OCI-LY1 (cell line): ENCODE results near the gene CDC42BPB.

Experiments used
- H2AFZ ChIP-seq: fragments of 200-600 bp; sonication (generic), shearing (Covaris generic); 2 replicates; pipeline ENCODE4 v1.6.0; 2014; ENCODE audit warnings: antibody characterized with exemption, mild to moderate bottlenecking, low read length
- H3F3A ChIP-seq: fragments of 200-600 bp; sonication (generic), shearing (Covaris generic); 2 replicates; pipeline ENCODE4 v1.6.0; 2014; ENCODE audit warnings: mild to moderate bottlenecking, antibody characterized with exemption, low read length, moderate library complexity; ENCODE audit not compliant: insufficient read depth
- H3K27ac ChIP-seq: fragments of 200-600 bp; sonication (generic); 2 replicates; pipeline ENCODE4 v1.5.1; 2014; ENCODE audit warnings: low read length, mixed run types, mild to moderate bottlenecking, low read depth; ENCODE audit not compliant: poor library complexity, severe bottlenecking
- H3K27me3 ChIP-seq: fragments of 200-600 bp; sonication (generic); 2 replicates; pipeline ENCODE4 v1.6.0; 2014; ENCODE audit warnings: antibody characterized with exemption, mild to moderate bottlenecking, low read length, moderate library complexity; ENCODE audit not compliant: insufficient read depth
- H3K36me3 ChIP-seq: fragments of 200-600 bp; sonication (generic); 2 replicates; pipeline ENCODE4 v1.6.1; 2014; ENCODE audit warnings: mild to moderate bottlenecking, antibody characterized with exemption, low read length, moderate library complexity, mixed read lengths; ENCODE audit not compliant: insufficient read depth
- H3K4me1 ChIP-seq: fragments of 200-600 bp; sonication (generic); 2 replicates; pipeline ENCODE4 v1.5.1; 2014; ENCODE audit warnings: mild to moderate bottlenecking, low read length, moderate library complexity; ENCODE audit not compliant: insufficient read depth, severe bottlenecking
- H3K4me2 ChIP-seq: fragments of 200-600 bp; sonication (generic), shearing (Covaris generic); 2 replicates; pipeline ENCODE4 v1.6.1; 2014; ENCODE audit warnings: low read length
- H3K4me3 ChIP-seq: fragments of 200-600 bp; sonication (generic); 2 replicates; pipeline ENCODE4 v1.5.1; 2014; ENCODE audit warnings: low read length, low read depth, mild to moderate bottlenecking, mixed read lengths; ENCODE audit not compliant: poor library complexity, severe bottlenecking
- H3K79me2 ChIP-seq: fragments of 200-600 bp; shearing (Covaris generic); 2 replicates; pipeline ENCODE4 v1.6.1; 2016; ENCODE audit warnings: mixed run types, low read length, mixed read lengths; ENCODE audit not compliant: insufficient read depth
- H3K9ac ChIP-seq: fragments of 200-600 bp; sonication (generic), shearing (Covaris generic); 2 replicates; pipeline ENCODE4 v1.6.1; 2014; ENCODE audit warnings: mild to moderate bottlenecking, low read length, mixed read lengths
- H3K9me2 ChIP-seq: fragments of 200-600 bp; sonication (generic), shearing (Covaris generic); 2 replicates; pipeline ENCODE4 v1.6.1; 2014; ENCODE audit warnings: low read depth, mild to moderate bottlenecking, low read length, mixed read lengths
- H3K9me3 ChIP-seq: fragments of 200-600 bp; shearing (Covaris generic); 2 replicates; pipeline ENCODE4 v1.6.1; 2014; ENCODE audit warnings: low read length, mixed read lengths
- H4K20me1 ChIP-seq: fragments of 200-600 bp; sonication (generic), shearing (Covaris generic); 2 replicates; pipeline ENCODE4 v1.6.0; 2016; ENCODE audit warnings: mild to moderate bottlenecking, low read length; ENCODE audit not compliant: insufficient read depth
- EZH2 ChIP-seq: fragments of 200-600 bp; sonication (generic), shearing (Covaris generic); IDR thresholded peaks from 2 replicates; pipeline ENCODE4 v1.8.0; 2017; ENCODE audit warnings: borderline replicate concordance, mixed run types, mild to moderate bottlenecking, antibody characterized with exemption, low read length, moderate library complexity, mixed read lengths
- TF ChIP-seq, protein P1 (sequence below): fragments of 200-600 bp; sonication (generic), shearing (Covaris generic); IDR thresholded peaks from 2 replicates; pipeline ENCODE4 v1.5.1; 2017; ENCODE audit warnings: mild to moderate bottlenecking, antibody characterized with exemption, low read length, moderate library complexity, mixed read lengths

The CDC42BPB gene

DNA sequence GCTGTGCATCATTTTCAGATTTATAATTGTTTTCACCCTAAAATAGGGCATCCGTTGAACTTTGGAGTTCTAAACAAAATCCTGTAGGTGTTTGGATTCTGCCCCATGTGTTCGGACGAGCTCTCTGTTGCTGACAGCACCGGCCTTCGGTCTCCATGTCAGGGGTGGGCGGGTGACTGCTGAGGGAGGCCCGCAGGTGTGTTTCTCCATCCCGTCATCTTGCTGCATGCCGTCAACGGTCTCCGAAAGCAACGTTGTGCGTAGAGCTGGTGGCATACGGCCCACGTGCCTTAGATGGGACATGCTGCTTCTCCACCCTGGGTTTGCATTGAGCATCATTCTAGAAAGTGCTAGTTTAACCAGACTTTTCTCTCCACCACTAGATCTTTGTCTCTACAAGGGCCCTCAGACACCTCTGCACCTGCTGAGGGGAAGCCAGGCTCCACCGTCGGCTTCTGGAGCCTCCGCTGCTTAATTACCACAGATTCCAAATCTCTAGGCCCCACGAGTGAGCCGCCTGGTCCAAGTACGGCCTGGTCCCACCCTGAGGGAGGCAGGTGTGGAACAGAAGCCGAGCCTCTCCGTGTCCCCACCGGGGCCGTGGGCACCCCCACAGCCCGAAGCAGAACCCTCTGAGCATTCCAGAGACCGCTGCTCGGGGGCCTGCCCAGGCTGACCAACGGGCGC, 150.6 kb downstream of the CDC42BPB start:
- no peak overlapping the region for H3K4me2 ChIP-seq
- H3K9ac ChIP-seq = no peak overlapping the region
- peaks cover 26% of the 10 kb centered on the region for H3K36me3 ChIP-seq

GRCh38 chr14:102905116-102906108, 151.9 kb downstream of the CDC42BPB start:
- Histone ChIP-seq H3K9ac (no peak overlapping the region), H3F3A (no peaks in the 10 kb centered on the region), H3K27ac (no peak overlapping the region), H3K79me2 (no peaks in the 10 kb centered on the region), H3K9me3 (no peaks in the 10 kb centered on the region), H3K36me3 (peaks cover 26% of the 10 kb centered on the region), H3K4me2 (no peak overlapping the region), H4K20me1 (no peaks in the 10 kb centered on the region), H2AFZ (no peak overlapping the region), H3K4me3 (no peak overlapping the region), H3K27me3 (no peaks in the 10 kb centered on the region), H3K4me1 (peaks cover 18% of the 10 kb centered on the region), H3K9me2 (no peaks in the 10 kb centered on the region)
- TF ChIP-seq, protein P1, sequence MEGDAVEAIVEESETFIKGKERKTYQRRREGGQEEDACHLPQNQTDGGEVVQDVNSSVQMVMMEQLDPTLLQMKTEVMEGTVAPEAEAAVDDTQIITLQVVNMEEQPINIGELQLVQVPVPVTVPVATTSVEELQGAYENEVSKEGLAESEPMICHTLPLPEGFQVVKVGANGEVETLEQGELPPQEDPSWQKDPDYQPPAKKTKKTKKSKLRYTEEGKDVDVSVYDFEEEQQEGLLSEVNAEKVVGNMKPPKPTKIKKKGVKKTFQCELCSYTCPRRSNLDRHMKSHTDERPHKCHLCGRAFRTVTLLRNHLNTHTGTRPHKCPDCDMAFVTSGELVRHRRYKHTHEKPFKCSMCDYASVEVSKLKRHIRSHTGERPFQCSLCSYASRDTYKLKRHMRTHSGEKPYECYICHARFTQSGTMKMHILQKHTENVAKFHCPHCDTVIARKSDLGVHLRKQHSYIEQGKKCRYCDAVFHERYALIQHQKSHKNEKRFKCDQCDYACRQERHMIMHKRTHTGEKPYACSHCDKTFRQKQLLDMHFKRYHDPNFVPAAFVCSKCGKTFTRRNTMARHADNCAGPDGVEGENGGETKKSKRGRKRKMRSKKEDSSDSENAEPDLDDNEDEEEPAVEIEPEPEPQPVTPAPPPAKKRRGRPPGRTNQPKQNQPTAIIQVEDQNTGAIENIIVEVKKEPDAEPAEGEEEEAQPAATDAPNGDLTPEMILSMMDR = no peak
- TF ChIP-seq EZH2 = no peak

More for the DNA sequence above, 150.6 kb downstream of the CDC42BPB start:
- Histone ChIP-seq H3K27me3 (no peaks in the 10 kb centered on the region), H3K9me3 (no peaks in the 10 kb centered on the region), H4K20me1 (no peaks in the 10 kb centered on the region), H3F3A (no peaks in the 10 kb centered on the region), H3K4me3 (no peak overlapping the region), H3K79me2 (no peaks in the 10 kb centered on the region), H2AFZ (no peak overlapping the region), H3K4me1 (peaks cover 5% of the 10 kb centered on the region), H3K9me2 (no peaks in the 10 kb centered on the region), H3K27ac (no peak overlapping the region)
- TF ChIP-seq, protein P1 = no peak
- TF ChIP-seq EZH2 = no peak

DNA sequence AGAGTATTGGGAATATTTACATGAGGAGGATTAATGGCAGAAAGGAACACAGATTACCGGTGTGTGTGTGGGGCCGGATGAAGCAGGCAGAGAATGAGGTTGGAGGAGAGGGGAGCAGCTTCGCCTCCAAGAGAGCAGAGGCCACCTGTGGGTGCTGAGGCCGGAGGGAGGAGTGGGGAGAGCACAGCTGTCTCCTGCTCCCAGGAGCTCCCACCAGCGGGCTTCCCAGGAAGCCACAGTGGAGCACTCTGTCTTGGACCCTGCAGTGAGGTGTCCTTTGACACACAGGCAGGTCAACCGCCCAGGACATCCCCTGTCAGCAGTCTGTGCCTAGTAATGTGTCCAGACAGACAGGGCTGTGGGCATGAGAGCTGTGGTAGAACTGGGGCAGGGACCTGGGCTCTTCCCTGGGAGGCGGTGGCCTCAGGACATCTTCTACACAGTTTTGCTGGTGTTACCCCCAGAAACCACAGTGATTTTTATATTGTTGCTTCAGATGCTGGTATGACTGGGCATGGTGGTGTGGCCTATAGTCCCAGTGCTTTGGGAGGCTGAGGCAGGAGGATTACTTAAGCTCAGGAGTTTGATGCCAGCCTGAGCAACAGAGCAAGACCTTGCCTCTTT, 153.3 kb downstream of the CDC42BPB start:
- Histone ChIP-seq H2AFZ (no peak overlapping the region), H3K36me3 (peaks cover 29% of the 10 kb centered on the region), H3K27ac (no peak overlapping the region), H3K27me3 (no peaks in the 10 kb centered on the region), H3K79me2 (no peaks in the 10 kb centered on the region), H3K9me3 (no peaks in the 10 kb centered on the region), H3K4me3 (no peak overlapping the region), H3K4me2 (no peak overlapping the region), H3K9me2 (no peaks in the 10 kb centered on the region), H4K20me1 (no peaks in the 10 kb centered on the region), H3K4me1 (peaks cover 21% of the 10 kb centered on the region), H3F3A (no peaks in the 10 kb centered on the region), H3K9ac (no peak overlapping the region)
- TF ChIP-seq, protein P1 = no peak
- no peak for TF ChIP-seq EZH2
